H54 (cell line): Measurements from ENCODE around the gene PGRMC2.
A peak's percentile ranks its signal among the peaks of the same experiment; 100 is the strongest.

Experiments used
- DNase-seq: peaks from one replicate; pipeline ENCODE4 v3.0.0; 2011; ENCODE audit warnings: low spot score, mixed read lengths; ENCODE audit not compliant: insufficient read length
- FAIRE-seq: peaks from 3 replicates; lab custom pipeline; 2011; peaks lifted over from hg19 to GRCh38; lab: Jason Lieb, UNC
- POLR2A ChIP-seq: IDR thresholded peaks from 2 replicates; pipeline ENCODE4 v1.6.1; 2011; ENCODE audit warnings: low read depth, mild to moderate bottlenecking, low read length

Gene PGRMC2

DNA sequence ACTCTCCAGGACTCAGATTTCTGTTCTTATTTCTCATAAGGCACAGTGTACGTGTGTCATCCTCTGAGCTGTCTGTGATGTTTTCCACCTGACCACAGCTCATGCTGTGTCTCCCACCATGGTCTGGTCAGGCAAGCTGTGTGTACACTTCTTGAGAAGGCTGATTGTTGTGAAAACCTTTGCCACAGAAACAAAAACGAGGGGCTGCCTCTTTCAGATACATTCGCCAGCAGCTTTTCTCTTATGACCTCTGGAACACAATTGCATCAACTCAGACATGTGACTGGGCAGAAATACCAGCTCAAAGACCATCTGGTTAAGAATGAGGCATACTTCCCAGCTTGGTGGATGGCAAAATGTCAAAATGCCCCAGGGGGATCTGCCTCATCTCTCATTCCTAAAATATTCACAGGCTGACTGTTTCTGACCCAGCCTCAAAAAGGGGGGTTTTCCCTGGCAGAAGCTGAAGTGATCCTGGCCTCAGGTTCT lies 46.1 kb downstream of the PGRMC2 start:
- no peak for TF ChIP-seq POLR2A
- DNase-seq: peak; percentile 32

DNA sequence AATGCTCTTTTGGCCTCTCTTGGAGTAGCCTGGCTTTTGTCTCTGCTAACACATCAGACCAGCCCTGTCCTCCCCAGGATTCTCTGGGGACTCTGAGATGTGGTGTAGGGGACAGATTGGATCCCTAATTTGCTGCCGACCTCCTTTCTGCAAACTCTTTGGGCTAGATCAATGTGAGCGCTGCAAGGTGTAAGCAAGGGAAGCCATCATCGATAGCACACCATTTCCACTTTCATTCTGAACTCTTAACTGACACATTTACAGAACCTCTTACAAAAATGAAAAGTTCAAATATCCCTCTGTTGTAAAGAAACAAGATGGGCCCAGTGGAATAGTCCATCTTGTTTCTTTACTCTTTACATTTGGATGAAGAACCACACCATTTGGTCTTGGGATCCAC lies 46.6 kb downstream of the PGRMC2 start:
- no peak for TF ChIP-seq POLR2A
- no peak for FAIRE-seq
- no peak for DNase-seq

More for the DNA sequence above, 46.1 kb downstream of the PGRMC2 start:
- FAIRE-seq: peak; percentile 87

DNA sequence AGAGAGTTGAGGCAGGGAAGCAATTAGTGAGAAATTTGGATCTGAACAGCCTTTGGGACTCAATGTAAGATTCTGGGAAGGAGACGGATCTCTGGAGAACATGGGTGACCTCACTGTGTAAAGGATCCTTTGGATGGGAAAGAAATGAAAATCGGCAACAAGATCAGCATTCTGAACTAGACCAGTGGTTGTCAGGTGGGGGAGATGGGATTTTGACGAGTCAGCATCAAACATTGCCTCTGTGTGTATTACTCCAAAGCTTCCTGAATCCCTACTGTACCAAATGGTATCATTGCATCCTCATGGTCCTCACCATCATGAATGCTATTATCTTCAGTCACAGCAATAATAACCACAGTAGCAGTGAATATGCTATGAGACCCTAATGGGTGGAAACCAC lies 52.8 kb downstream of the PGRMC2 start:
- FAIRE-seq (no peak), DNase-seq (no peak)
- no peak for TF ChIP-seq POLR2A

DNA sequence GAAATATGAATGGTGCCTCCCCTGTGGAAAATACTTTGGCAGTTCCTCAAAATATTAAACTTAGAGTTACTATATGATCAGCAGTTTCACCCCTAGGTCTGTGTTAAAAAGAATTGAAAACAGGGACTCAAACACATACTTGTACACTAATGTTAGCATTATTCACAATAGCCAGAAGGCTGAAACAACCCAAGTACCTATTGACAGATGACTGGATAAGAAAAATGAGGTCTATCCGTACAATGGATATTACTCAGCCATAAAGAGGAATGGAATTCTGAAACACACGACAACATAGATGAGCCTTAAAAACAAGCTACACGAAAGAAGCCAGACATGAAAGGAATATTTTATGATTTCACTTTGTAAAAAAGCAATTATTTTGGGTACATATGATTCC lies 54.9 kb downstream of the PGRMC2 start:
- no peak for TF ChIP-seq POLR2A
- FAIRE-seq (no peak), DNase-seq (no peak)

DNA sequence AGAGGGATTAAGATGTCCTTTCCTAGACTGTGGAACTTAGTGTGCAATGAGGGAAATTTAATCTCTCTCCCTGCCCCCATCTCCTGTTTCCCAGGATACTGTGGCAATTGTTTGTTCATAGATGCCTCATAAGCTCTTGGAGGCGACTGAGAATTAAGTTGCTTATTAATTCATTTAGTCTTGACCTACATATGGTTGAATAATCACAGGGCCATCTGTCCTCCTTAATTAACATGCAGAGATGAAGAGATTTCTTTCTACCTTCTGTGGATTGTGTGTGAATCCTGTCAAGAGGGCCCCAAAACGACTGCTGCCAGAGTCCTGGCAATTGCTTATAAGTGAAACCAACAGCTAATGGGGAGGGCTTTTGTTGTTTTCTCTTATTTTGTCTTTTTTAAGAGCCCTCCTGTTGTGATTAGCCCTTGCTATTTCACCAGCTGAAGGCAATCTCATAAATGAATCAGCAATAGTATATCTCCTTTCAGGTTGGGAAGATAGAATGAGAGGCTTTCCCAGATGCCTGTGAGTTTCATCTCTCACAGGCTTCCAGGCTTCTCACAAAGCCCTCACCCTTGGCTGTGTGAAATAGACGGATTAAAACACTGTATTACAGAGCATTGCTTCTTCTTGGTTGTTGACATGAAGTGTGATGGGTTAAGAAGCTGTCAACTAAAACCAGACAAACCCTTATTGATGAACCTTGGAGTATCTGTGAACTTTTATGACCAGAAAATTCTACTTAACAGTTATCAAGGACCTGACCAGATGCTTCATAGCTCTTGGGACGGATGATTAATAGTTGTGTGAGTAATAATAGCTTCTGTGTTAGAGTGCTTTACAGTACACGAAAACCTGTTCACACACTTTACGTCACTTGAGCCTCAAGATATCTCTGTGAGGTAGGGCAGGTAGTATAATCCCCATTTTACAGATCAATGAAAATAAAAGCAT lies 58.5 kb downstream of the PGRMC2 start:
- DNase-seq (no peak), FAIRE-seq (no peak)
- TF ChIP-seq POLR2A: no peak

DNA sequence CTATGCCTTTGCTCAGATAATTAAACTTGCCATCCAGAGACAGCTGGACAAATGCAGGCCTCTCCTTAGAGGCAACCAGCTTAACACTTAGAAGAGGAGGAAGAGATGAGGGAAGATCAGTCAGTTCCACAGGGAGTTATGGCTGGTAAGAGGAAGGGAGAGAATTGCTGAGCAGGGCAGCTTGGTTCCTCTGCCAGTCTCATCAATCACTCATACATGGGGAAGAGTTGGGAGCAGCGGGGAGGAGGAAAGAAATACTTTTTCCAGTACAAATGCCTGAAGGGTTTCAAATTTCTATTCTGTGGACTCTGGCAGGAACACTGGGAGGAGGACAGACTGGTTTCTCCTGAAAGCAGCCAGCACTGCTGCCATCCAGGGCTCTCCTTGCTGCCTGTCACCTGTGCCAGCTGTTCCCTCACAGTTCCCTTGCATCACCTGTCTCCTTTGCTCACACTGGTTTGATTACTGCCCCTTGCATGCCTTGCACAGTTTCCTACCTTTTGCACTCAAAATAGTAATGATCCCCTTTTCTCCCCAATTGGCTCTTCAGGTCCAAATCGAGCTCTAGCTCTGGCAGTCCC lies 59.5 kb downstream of the PGRMC2 start:
- no peak for TF ChIP-seq POLR2A
- DNase-seq (no peak), FAIRE-seq (no peak)

DNA sequence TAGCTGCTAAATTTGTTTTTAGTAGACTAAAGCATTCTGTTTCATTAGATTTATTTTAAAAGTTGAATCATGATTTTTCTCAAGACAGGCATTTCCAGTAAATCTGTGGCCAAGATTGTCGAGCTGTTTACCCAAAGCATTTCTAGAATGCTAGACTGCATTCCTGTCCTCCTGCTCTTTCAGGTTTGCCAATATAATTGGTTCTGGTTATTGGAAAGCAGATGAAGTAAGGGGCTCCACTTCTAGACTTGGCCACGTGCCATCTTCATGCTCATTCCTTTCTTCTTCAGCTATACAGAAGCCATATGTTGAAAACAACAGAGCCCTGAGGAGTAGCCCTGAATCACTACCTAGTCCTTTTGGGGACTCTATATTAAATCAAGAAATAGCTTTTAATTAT lies 62.5 kb downstream of the PGRMC2 start:
- no peak for TF ChIP-seq POLR2A
- FAIRE-seq: no peak

DNA sequence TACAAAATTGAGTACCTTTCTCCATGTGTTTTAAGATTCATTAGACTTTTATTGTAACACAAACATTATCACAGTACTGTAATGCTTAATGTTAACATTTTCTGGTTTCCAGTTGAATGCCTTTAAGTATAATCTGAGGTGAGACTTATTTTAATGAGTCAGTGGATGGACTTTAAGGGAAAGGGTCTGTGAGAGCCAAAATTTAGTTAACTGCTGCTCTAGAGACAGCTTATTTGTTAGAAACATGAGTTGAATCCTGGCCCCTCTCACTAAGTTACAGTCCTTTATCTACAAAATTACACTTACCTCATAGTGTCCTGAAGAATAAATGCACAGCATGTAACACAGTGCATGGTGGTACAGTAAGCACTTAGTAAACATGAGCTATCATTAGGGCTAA lies 66.0 kb downstream of the PGRMC2 start:
- TF ChIP-seq POLR2A: no peak
- no peak for DNase-seq
- FAIRE-seq: peak; percentile 33

More for the DNA sequence above, 62.5 kb downstream of the PGRMC2 start:
- no peak for DNase-seq

DNA sequence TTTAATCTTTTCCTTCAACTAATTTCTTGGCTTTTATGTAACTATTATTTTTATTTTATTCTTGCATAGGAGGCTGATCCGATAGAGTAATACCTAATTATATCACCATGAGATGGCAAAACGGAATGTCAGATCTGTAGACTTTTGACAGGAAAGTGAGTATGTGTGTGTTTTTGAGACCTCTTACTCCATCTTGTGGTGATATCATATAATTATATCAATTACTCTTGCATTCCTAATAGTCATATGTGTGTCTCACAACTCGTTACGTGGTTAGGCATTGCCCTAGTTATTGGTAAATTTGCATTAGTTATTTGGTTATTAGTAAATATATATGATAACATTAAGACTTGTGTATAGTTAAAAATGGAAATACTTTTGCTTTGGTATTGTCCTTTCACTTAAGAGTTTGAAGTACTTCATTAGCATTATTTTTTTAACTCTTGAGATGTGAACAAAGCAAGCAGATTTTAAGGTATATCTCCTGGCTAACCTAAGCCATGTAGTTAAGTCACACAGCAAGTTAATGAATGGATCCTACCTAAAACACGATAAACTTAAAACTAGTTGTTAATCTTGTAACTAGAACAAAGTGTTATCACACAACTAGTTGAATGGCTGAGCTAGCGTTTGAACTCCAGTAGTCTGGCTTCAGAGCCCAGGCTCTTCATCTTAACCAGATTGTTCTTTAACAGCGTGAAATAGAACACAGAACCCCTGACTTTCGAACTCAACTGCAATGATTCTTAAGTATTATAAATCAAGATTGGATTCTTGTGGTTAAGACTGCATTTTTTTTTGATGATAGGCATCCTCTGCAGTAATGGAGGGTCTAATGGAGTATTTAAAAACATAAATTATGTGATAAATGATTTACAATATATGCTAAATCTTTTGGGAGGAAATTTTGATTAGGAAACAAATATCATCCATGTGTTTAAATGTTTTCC lies 67.1 kb downstream of the PGRMC2 start:
- peak; percentile 70 for FAIRE-seq
- TF ChIP-seq POLR2A: no peak
- no peak for DNase-seq
